Osteocyte (in vitro differentiated cells): ENCODE results near the gene KIAA0930. TPM values are rescaled to one million over a fixed set of nuclear protein-coding genes. Genes with fewer than 3 reads are reported as not detected.
"Not testable (repeated sequence)": the region's sequence is repeated elsewhere in the genome, so short reads cannot be mapped to it uniquely, and the experiment has no call there.

ENCODE experiments used
- DNase-seq: peaks from one replicate; pipeline ENCODE4 v3.0.0; 2021; ENCODE audit warnings: mixed read lengths; ENCODE audit not compliant: unreplicated experiment; ENCODE audit errors: extremely low spot score
- H3K27ac Mint-ChIP-seq: one replicate; pipeline ENCODE4 v1.8.0; 2021; ENCODE audit warnings: mild to moderate bottlenecking, mixed read lengths; ENCODE audit not compliant: unreplicated experiment
- H3K27me3 Mint-ChIP-seq: one replicate; pipeline ENCODE4 v1.8.0; 2021; ENCODE audit warnings: mixed read lengths; ENCODE audit not compliant: unreplicated experiment
- H3K36me3 Mint-ChIP-seq: one replicate; pipeline ENCODE4 v1.8.0; 2021; ENCODE audit warnings: mixed read lengths; ENCODE audit not compliant: unreplicated experiment
- H3K4me1 Mint-ChIP-seq: one replicate; pipeline ENCODE4 v1.8.0; 2021; ENCODE audit warnings: mixed read lengths; ENCODE audit not compliant: unreplicated experiment
- H3K4me3 Mint-ChIP-seq: one replicate; pipeline ENCODE4 v1.8.0; 2021; ENCODE audit warnings: mild to moderate bottlenecking, moderate library complexity, mixed read lengths; ENCODE audit not compliant: unreplicated experiment
- H3K9me3 Mint-ChIP-seq: one replicate; pipeline ENCODE4 v1.8.0; 2021; ENCODE audit warnings: mixed read lengths; ENCODE audit not compliant: unreplicated experiment
- CTCF ChIP-seq: fragments of 200-600 bp; sonication (generic); IDR thresholded peaks from 2 replicates; pipeline ENCODE4 v1.5.0; 2021; ENCODE audit warnings: antibody characterized with exemption, mild to moderate bottlenecking, moderate library complexity
- total RNA-seq: library from RNA; stranded (reverse); gene quantifications from 2 replicates; pipeline ENCODE4 v1.2.1, GENCODE V29; 2021

The KIAA0930 gene
- total RNA-seq, 1 donor from 2014 or later: 53.1 TPM

GRCh38 chr22:45281010-45281409 is 40.3 kb upstream of the KIAA0930 start:
- Mint-ChIP-seq H3K27me3 (peaks cover 11% of the 10 kb centered on the region), H3K27ac (no peak overlapping the region), H3K4me3 (no peak overlapping the region), H3K36me3 (no peaks in the 10 kb centered on the region), H3K9me3 (no peaks in the 10 kb centered on the region), H3K4me1 (peaks cover 26% of the 10 kb centered on the region)
- DNase-seq: no peak
- no peak for TF ChIP-seq CTCF

- peaks cover 26% of the 10 kb centered on the region for H3K4me1 Mint-ChIP-seq
- no peak overlapping the region for H3K4me3 Mint-ChIP-seq
- no peaks in the 10 kb centered on the region for H3K36me3 Mint-ChIP-seq
- no peak for TF ChIP-seq CTCF
- H3K27me3 Mint-ChIP-seq: peaks cover 11% of the 10 kb centered on the region
- peak overlapping the region; percentile 73 for H3K27ac Mint-ChIP-seq
- no peak for DNase-seq
- no peaks in the 10 kb centered on the region for H3K9me3 Mint-ChIP-seq
These were observed 39.9 kb upstream of the KIAA0930 start for GRCh38 chr22:45280587-45280980.

GRCh38 chr22:45278125-45278524 is 37.4 kb upstream of the KIAA0930 start:
- Mint-ChIP-seq H3K27me3 (peaks cover 4% of the 10 kb centered on the region), H3K9me3 (no peaks in the 10 kb centered on the region), H3K4me3 (no peak overlapping the region), H3K27ac (no peak overlapping the region), H3K36me3 (no peaks in the 10 kb centered on the region), H3K4me1 (peaks cover 18% of the 10 kb centered on the region)
- TF ChIP-seq CTCF: no peak
- DNase-seq: no peak

DNA sequence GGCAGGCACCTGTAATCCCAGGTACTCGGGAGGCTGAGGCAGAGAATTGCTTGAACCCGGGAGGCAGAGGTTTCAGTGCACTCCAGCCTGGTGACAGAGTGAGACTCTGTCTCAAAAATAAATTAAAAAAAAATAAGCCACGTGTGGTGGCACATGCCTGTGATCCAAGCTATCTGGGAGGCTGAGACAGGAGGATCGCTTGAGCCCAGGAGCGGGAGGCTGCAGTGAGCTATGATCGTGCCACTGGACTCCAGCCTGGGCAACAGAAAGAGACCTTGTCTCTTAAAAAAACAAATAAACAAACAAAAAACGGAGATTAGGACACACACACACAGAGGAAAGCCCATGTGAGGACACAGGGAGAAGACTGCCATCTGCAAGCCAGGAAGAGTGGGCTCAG is 37.0 kb upstream of the KIAA0930 start:
- not testable (repeated sequence) for H3K27me3 Mint-ChIP-seq, H3K4me3 Mint-ChIP-seq, H3K36me3 Mint-ChIP-seq, DNase-seq, H3K27ac Mint-ChIP-seq, H3K9me3 Mint-ChIP-seq
- peaks cover 18% of the 10 kb centered on the region for H3K4me1 Mint-ChIP-seq

GRCh38 chr22:45276507-45277105 is 35.9 kb upstream of the KIAA0930 start:
- no peak overlapping the region for H3K4me3 Mint-ChIP-seq
- H3K27me3 Mint-ChIP-seq: no peaks in the 10 kb centered on the region
- no peaks in the 10 kb centered on the region for H3K36me3 Mint-ChIP-seq
- no peak for TF ChIP-seq CTCF
- no peak overlapping the region for H3K27ac Mint-ChIP-seq
- no peak for DNase-seq
- no peaks in the 10 kb centered on the region for H3K9me3 Mint-ChIP-seq
- H3K4me1 Mint-ChIP-seq: peaks cover 24% of the 10 kb centered on the region
